GM12878 (cell line): ENCODE data around the gene RMI2. TPM values are rescaled to one million over a fixed set of nuclear protein-coding genes. Genes with fewer than 3 reads are reported as not detected.

ENCODE experiments used
- BACH1 ChIP-seq: fragments of 450-650 bp; IDR thresholded peaks from 2 replicates; pipeline ENCODE4 v1.6.1; 2017; ENCODE audit warnings: mild to moderate bottlenecking, borderline replicate concordance
- BRCA1 ChIP-seq: IDR thresholded peaks from 2 replicates; pipeline ENCODE4 v1.6.1; 2011; ENCODE audit warnings: low read depth, low read length, improper control_type of control experiment
- CHD4 ChIP-seq: fragments of 200-600 bp; sonication (generic); IDR thresholded peaks from 2 replicates; pipeline ENCODE4 v1.6.1; 2016; ENCODE audit warnings: mild to moderate bottlenecking
- EED ChIP-seq: sonication (generic); IDR thresholded peaks from 2 replicates; pipeline ENCODE4 v1.6.1; 2016; ENCODE audit warnings: antibody characterized with exemption, low read depth
- HDGF ChIP-seq: fragments of 450-650 bp; IDR thresholded peaks from 2 replicates; pipeline ENCODE4 v1.6.1; 2016; ENCODE audit warnings: antibody characterized with exemption
- IKZF1 ChIP-seq: fragments of 450-650 bp; conservative IDR thresholded peaks from 2 replicates; pipeline ENCODE4 v1.6.1; 2017; ENCODE audit warnings: antibody characterized with exemption, mild to moderate bottlenecking
- IKZF2 ChIP-seq, 2 experiments: fragments of 450-650 bp; IDR thresholded peaks; 2 replicates each; pipeline ENCODE4 v1.6.1; 2017; ENCODE audit warnings: mild to moderate bottlenecking in 2 of 2, moderate library complexity in 2 of 2
- KLF5 ChIP-seq: fragments of 450-650 bp; IDR thresholded peaks from 2 replicates; pipeline ENCODE4 v1.6.1; 2014; ENCODE audit warnings: mild to moderate bottlenecking; ENCODE audit not compliant: partially characterized antibody
- MEF2B ChIP-seq: fragments of 450-650 bp; IDR thresholded peaks from 2 replicates; pipeline ENCODE4 v1.6.1; 2018; ENCODE audit warnings: mild to moderate bottlenecking, moderate library complexity; ENCODE audit not compliant: partially characterized antibody, poor library complexity, severe bottlenecking
- MXI1 ChIP-seq: fragments of 150-350 bp; IDR thresholded peaks from 2 replicates; pipeline ENCODE4 v1.6.1; 2011; ENCODE audit warnings: low read depth, mild to moderate bottlenecking, inconsistent platforms, low read length, improper control_type of control experiment
- MYB ChIP-seq: fragments of 150-350 bp; IDR thresholded peaks from 2 replicates; pipeline ENCODE4 v1.6.1; 2014; ENCODE audit warnings: mild to moderate bottlenecking, low read depth, low read length, borderline replicate concordance
- NR2C2 ChIP-seq: IDR thresholded peaks from 2 replicates; pipeline ENCODE4 v1.6.1; 2011; ENCODE audit warnings: borderline replicate concordance, low read depth; ENCODE audit not compliant: control insufficient read depth, insufficient read length
- POU2F2 ChIP-seq: IDR thresholded peaks from 3 replicates; pipeline ENCODE4 v1.6.1; 2011; ENCODE audit warnings: low read depth, mild to moderate bottlenecking, low read length, borderline replicate concordance
- RBBP5 ChIP-seq: fragments of 200-600 bp; sonication (generic); conservative IDR thresholded peaks from 2 replicates; pipeline ENCODE4 v1.6.1; 2016
- SP1 ChIP-seq: IDR thresholded peaks from one replicate; pipeline ENCODE4 v1.6.1; 2011; ENCODE audit warnings: low read depth, low read length
- SREBF2 ChIP-seq: IDR thresholded peaks from 2 replicates; pipeline ENCODE4 v1.6.1; 2012; ENCODE audit warnings: mild to moderate bottlenecking, low read length
- USF2 ChIP-seq: IDR thresholded peaks from 2 replicates; pipeline ENCODE4 v1.6.1; 2011; ENCODE audit warnings: low read depth, low read length, improper control_type of control experiment, borderline replicate concordance
- YY1 ChIP-seq: IDR thresholded peaks from 2 replicates; pipeline ENCODE4 v1.6.1; 2011; ENCODE audit warnings: low read depth, mild to moderate bottlenecking, low read length
- ZBTB33 ChIP-seq: fragments of 450-650 bp; IDR thresholded peaks from 2 replicates; pipeline ENCODE4 v1.6.1; 2017; ENCODE audit warnings: mild to moderate bottlenecking
- ZNF274 ChIP-seq: IDR thresholded peaks from one replicate; pipeline ENCODE4 v1.8.0; 2011; ENCODE audit not compliant: insufficient read length, insufficient read depth
- ZNF687 ChIP-seq: fragments of 450-650 bp; IDR thresholded peaks from 2 replicates; pipeline ENCODE4 v1.6.1; 2017; ENCODE audit warnings: mild to moderate bottlenecking, moderate library complexity
- polyA plus RNA-seq, 11 experiments: library from polyadenylated mRNA; depleted of rRNA in 4 of 11; unstranded in 6 of 11; stranded (reverse) in 5 of 11; fragments of >200 nt; fragmentation: Nextera tagmentation in 4 of 11; fragmentation: Illumina TruSeq in 1 of 11; extraction: Ambion mirVana in 4 of 11; extraction: Trizol in 1 of 11; gene quantifications; 1 replicate in 1 of 11; 2 replicates in 10 of 11; pipeline versions ENCODE4 v1.2.1 to v1.2.3, GENCODE V29; 2011 to 2016; ENCODE audit warnings: inconsistent platforms in 2 of 11, missing spikeins in 2 of 11, low read depth in 1 of 11
- total RNA-seq, 4 experiments: library from RNA; depleted of rRNA in 3 of 4; stranded (reverse); fragments of >200 nt in 3 of 4; fragmentation: Illumina TruSeq in 1 of 4; extraction: Trizol in 1 of 4; gene quantifications; 2 replicates each; pipeline versions ENCODE4 v1.2.1 to v1.2.3, GENCODE V29; 2013 to 2021

RMI2 gene
- total and polyA plus RNA-seq, 10 of the 15 experiments (the other 5 are each of a cell fraction or from before 2014, with no cell fraction given), result 9.6 to 68.8 (median 32.1) TPM

GRCh38 chr16:11296706-11297491 lies 48.4 kb upstream of the RMI2 start (continued):
- TF ChIP-seq ZNF687 (peak; percentile 42), EED (no peak), ZNF274 (no peak), MEF2B (no peak), KLF5 (no peak), USF2 (no peak; the same call in 1 of the 2 replicates), HDGF (no peak), IKZF1 (no peak), YY1 (no peak), MXI1 (no peak), BRCA1 (no peak), MYB (no peak), SREBF2 (no peak), ZBTB33 (no peak), SP1 (peak; percentile 15), IKZF2 (IDR thresholded peaks at IDR 0.05) (no peak), CHD4 (no peak), NR2C2 (no peak), RBBP5 (no peak), POU2F2 (no peak), BACH1 (0 out of 2 replicates have a peak, but pooled peaks have one; percentile 24)
